Body of pancreas (tissue), 4 donors: Measurements from ENCODE around the gene TAOK3.

ENCODE experiments used
- CTCF ChIP-seq, 7 experiments: fragments of 450-650 bp in 4 of 7; fragments of 200-600 bp in 3 of 7; sonication (generic) in 3 of 7; IDR thresholded peaks; one replicate each; pipeline ENCODE4 v1.5.1; 2016 to 2019; ENCODE audit warnings: antibody characterized with exemption in 7 of 7
- POLR2A ChIP-seq, 3 donors: fragments of 450-650 bp; IDR thresholded peaks; one replicate each; pipeline ENCODE4 v1.6.1; 2016; ENCODE audit warnings: antibody characterized with exemption in 3 of 3, mild to moderate bottlenecking in 2 of 3

DNA sequence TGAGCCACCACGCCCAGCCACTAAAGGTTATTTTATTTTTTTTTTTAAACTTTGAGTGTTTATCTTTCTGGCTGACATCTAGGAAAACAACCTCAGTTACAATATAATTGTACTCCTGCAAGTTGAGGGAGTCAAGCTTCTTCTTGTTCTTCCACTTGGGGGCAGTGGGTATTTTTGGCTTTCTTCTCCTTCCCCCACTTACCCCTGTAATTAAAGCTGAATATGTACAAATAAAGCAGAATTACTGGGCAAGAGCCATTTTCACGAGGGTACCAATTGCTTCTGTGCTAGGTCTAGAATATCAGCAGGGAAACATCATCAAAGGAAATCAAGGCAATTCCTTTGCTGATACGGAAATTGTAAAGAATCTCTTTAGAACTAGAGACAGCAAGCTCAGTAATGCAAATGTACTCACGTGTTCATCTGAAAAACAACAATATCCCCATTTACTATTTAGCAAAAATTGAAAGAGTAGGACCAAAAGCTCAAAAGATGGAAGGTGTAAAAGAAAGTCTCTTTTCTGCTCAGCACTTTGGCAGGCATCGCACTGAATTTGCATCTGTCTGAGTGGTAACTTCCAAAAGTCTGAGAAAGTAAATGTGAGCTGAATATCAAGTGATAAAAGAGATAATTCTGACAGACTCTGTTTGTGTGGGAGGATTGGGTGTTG lies 72.8 kb downstream of the TAOK3 start:
- TF ChIP-seq CTCF (IDR thresholded peaks at IDR 0.05) (no peak), POLR2A (IDR thresholded peaks at IDR 0.05) (no peak)
